ENCODE data around the gene SEC14L5.

GRCh38 chr16:5035909-5036227 lies 77.7 kb downstream of the SEC14L5 start:
- TF ChIP-seq POLR2AphosphoS5 (IDR thresholded peaks at IDR 0.05; ENCODE audit: borderline replicate concordance, low read depth, low read length) = no peak
- TF ChIP-seq EZH2 (IDR thresholded peaks at IDR 0.05) = no peak
- TF ChIP-seq FOXP2 (optimal IDR thresholded peaks at IDR 0.05; ENCODE audit: control extremely low read depth, extremely low read length, insufficient read depth) = no peak

Measured in SK-N-MC (cell line).